IMR-90 (cell line): ENCODE measurements around the gene RIPOR2. TPM values are rescaled to one million over a fixed set of nuclear protein-coding genes. Genes with fewer than 3 reads are reported as not detected.
A peak's percentile ranks its signal among the peaks of the same experiment; 100 is the strongest.

Experiments
- ATAC-seq: fragments of 200-7000 bp; cut with Tn5 transposase; 2 replicates; pipeline ENCODE4 v1.9.1; 2020; ENCODE audit warnings: low read depth, mild to moderate bottlenecking, moderate library complexity
- BruUV-seq: library from RNA; stranded (reverse); fragments of 400-500 nt; replicated peaks from 2 replicates; lab custom pipeline; 2021; lab: Mats Ljungman, UMichigan
- CTCF ChIA-PET: fragments of 300-600 bp; formaldehyde crosslinking; extraction: SDS; loops from one replicate; lab custom pipeline; 2021; ENCODE audit warnings: antibody characterized with exemption; lab: Yijun Ruan, JAX
- POLR2A ChIA-PET: fragments of 300-600 bp; sonication (Branson Sonifier 250); formaldehyde crosslinking; loops from one replicate; lab custom pipeline; 2022; ENCODE audit warnings: antibody characterized with exemption; ENCODE audit not compliant: unreplicated experiment; lab: Charles Lee
- DNase-seq: peaks from one replicate; pipeline ENCODE4 v3.0.0; 2013
- H2AFZ ChIP-seq: replicated peaks from 2 replicates; pipeline ENCODE3; 2013; ENCODE audit warnings: low read length, mild to moderate bottlenecking; ENCODE audit not compliant: poor library complexity
- H2AK5ac ChIP-seq: 2 replicates; pipeline ENCODE4 v1.6.1; 2013; ENCODE audit warnings: low read depth, low read length, inconsistent platforms
- H2AK9ac ChIP-seq: replicated peaks from 2 replicates; pipeline ENCODE3; 2013; ENCODE audit warnings: mild to moderate bottlenecking, low read depth, low read length, moderate library complexity; ENCODE audit not compliant: poor library complexity
- H2BK120ac ChIP-seq: 2 replicates; pipeline ENCODE4 v1.6.1; 2013; ENCODE audit warnings: low read depth, low read length, inconsistent platforms
- H2BK15ac ChIP-seq: 3 replicates; pipeline ENCODE4 v1.6.1; 2013; ENCODE audit warnings: low read depth, low read length, inconsistent platforms
- H2BK20ac ChIP-seq: 2 replicates; pipeline ENCODE4 v1.6.1; 2013; ENCODE audit warnings: low read depth, mild to moderate bottlenecking, inconsistent platforms, low read length, moderate library complexity
- H2BK5ac ChIP-seq: 2 replicates; pipeline ENCODE4 v1.6.1; 2013; ENCODE audit warnings: mild to moderate bottlenecking, low read depth, low read length, inconsistent platforms; ENCODE audit not compliant: poor library complexity, severe bottlenecking
- H3K14ac ChIP-seq: replicated peaks from 2 replicates; pipeline ENCODE4 v1.6.1; 2013; ENCODE audit warnings: low read depth, low read length, inconsistent platforms
- H3K18ac ChIP-seq: 2 replicates; pipeline ENCODE4 v1.6.1; 2013; ENCODE audit warnings: low read depth, low read length, control low read depth
- H3K23ac ChIP-seq: 2 replicates; pipeline ENCODE4 v1.6.1; 2013; ENCODE audit warnings: low read depth, low read length, inconsistent platforms
- H3K27ac ChIP-seq: 2 replicates; pipeline ENCODE4 v1.5.1; 2013; ENCODE audit warnings: mild to moderate bottlenecking, control low read depth, low read length; ENCODE audit not compliant: insufficient read depth
- H3K27me3 ChIP-seq: 2 replicates; pipeline ENCODE4 v1.6.1; 2013; ENCODE audit warnings: low read length; ENCODE audit not compliant: control insufficient read depth, insufficient read depth
- H3K36me3 ChIP-seq: 2 replicates; pipeline ENCODE4 v1.6.1; 2013; ENCODE audit warnings: low read length, mixed read lengths; ENCODE audit not compliant: control insufficient read depth, insufficient read depth
- H3K4ac ChIP-seq: 2 replicates; pipeline ENCODE4 v1.6.1; 2013; ENCODE audit warnings: low read depth, low read length, inconsistent platforms
- H3K4me1 ChIP-seq: 2 replicates; pipeline ENCODE4 v1.6.1; 2013; ENCODE audit warnings: low read length, mixed read lengths; ENCODE audit not compliant: control insufficient read depth, insufficient read depth
- H3K4me2 ChIP-seq: 2 replicates; pipeline ENCODE4 v1.6.1; 2013; ENCODE audit warnings: low read depth, mild to moderate bottlenecking, control low read depth, low read length, moderate library complexity
- H3K4me3 ChIP-seq: 2 replicates; pipeline ENCODE4 v1.5.1; 2013; ENCODE audit warnings: low read depth, mild to moderate bottlenecking, control low read depth, low read length, moderate library complexity; ENCODE audit not compliant: insufficient read depth
- H3K56ac ChIP-seq: 2 replicates; pipeline ENCODE4 v1.6.1; 2013; ENCODE audit warnings: low read length, inconsistent platforms; ENCODE audit not compliant: insufficient read depth; ENCODE audit errors: extremely low read depth
- H3K79me1 ChIP-seq, 2 experiments: 2 replicates each; pipeline ENCODE4 v1.6.1; 2013; ENCODE audit warnings: low read length in 2 of 2, inconsistent platforms in 1 of 2, low read depth in 1 of 2
- H3K9ac ChIP-seq: 2 replicates; pipeline ENCODE4 v1.6.1; 2013; ENCODE audit warnings: low read depth, low read length, control low read depth
- H3K9me1 ChIP-seq: 2 replicates; pipeline ENCODE4 v1.6.1; 2013; ENCODE audit warnings: low read length, inconsistent platforms; ENCODE audit not compliant: insufficient read depth
- H3K9me3 ChIP-seq: 2 replicates; pipeline ENCODE4 v1.6.1; 2013; ENCODE audit warnings: low read length; ENCODE audit not compliant: control insufficient read depth, insufficient read depth
- H4K20me1 ChIP-seq: 2 replicates; pipeline ENCODE4 v1.6.1; 2013; ENCODE audit warnings: low read length, inconsistent platforms; ENCODE audit not compliant: insufficient read depth
- H4K5ac ChIP-seq: 2 replicates; pipeline ENCODE4 v1.6.1; 2013; ENCODE audit warnings: mild to moderate bottlenecking, low read depth, low read length, control low read depth
- H4K8ac ChIP-seq, 2 experiments: 2 replicates each; pipeline ENCODE4 v1.6.1; 2013; ENCODE audit warnings: low read depth in 2 of 2, low read length in 2 of 2, control low read depth in 1 of 2, inconsistent platforms in 1 of 2
- H4K91ac ChIP-seq: 2 replicates; pipeline ENCODE4 v1.6.1; 2013; ENCODE audit warnings: low read depth, low read length, inconsistent platforms; ENCODE audit not compliant: insufficient read depth
- SMC3 ChIP-seq: fragments of 150-350 bp; IDR thresholded peaks from 2 replicates; pipeline ENCODE4 v1.6.1; 2016; ENCODE audit warnings: low read depth, mild to moderate bottlenecking, antibody characterized with exemption, low read length, moderate library complexity
- WGBS, 2 experiments: methylation state at CpG; one replicate each; pipeline versions ENCODE4 v1.1.5 to v1.1.7; 2013; ENCODE audit warnings: missing lambda C conversion rate in 2 of 2; ENCODE audit not compliant: insufficient read length in 1 of 2; ENCODE audit errors: extremely low coverage in 2 of 2; 5-methylcytosine and 5-hydroxymethylcytosine counted together
- dilution Hi-C: fragments of 300-500 bp; cut with HindIII; formaldehyde crosslinking; loops from one replicate; pipeline ENCODE4 v1.14.3; 2018; ENCODE audit warnings: low sequenced_read_pairs; ENCODE audit not compliant: unreplicated experiment
- in situ Hi-C: fragments of 300-500 bp; cut with MboI; formaldehyde crosslinking; loops from 3 replicates; pipeline ENCODE4 v1.14.3; 2019; ENCODE audit warnings: low sequenced_read_pairs, inconsistent platforms, mixed read lengths
- intact Hi-C: fragments of 100-400 bp; cut with micrococcal nuclease; formaldehyde crosslinking; loops from 2 replicates; pipeline ENCODE4 v1.10.0; 2022
- polyA plus RNA-seq, 3 experiments: library from polyadenylated mRNA; depleted of rRNA; stranded (reverse); fragments of >200 nt; gene quantifications; 2 replicates each; pipeline ENCODE4 v1.2.3, GENCODE V29; 2012; ENCODE audit warnings: low replicate concordance in 1 of 3
- total RNA-seq: library from RNA; depleted of rRNA; stranded (reverse); fragments of >200 nt; gene quantifications from 2 replicates; pipeline ENCODE4 v1.2.3, GENCODE V29; 2012

The RIPOR2 gene
- total and polyA plus RNA-seq, 2 of the 4 experiments (the other 2 are of a cell fraction) = 1.1 to 1.2 TPM

DNA sequence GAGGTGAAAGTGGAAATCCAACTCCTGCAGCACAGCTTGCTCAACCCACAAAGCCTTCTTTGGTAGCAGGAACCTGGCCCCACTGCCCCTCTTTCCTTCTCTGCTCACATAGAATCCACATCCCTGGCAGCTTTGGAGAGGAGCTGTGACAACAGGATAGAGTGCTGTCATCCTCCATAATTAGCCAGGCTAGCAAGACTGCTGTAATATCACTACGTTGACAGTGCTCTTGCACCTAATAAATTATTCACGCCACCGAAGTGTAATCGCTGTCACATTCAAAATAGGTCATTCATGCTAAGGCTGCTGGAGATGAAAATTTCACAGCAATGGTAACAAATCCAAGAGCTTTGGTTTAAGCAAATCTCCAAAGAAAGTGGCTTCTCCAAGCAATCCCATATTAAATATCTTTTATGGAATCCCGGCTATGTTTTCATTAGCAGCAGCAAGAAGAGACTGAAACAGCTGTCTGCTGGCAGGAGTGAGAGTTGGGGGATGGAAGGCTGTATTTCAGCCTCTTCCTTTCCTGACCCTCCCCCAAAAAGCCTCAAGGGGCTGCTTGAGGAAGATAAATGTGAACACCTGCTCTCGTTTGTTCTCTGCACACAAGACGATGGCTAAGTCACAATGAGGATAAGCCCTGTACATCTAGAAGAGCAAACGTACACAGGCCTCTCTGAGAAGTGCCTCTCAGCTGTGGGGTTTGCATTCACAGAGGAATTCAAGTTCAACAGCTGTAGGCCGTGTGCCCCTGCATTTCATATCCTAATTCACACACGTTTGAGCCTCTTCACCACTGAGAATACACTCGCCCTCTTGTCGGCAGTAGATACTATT lies 16.5 kb downstream of the RIPOR2 start:
- peak overlapping the region; percentile 44; the same call in 1 of the 2 replicates for H2BK20ac ChIP-seq
- ATAC-seq (peak; percentile 74), DNase-seq (no peak)
- POLR2A ChIA-PET = no interaction called here
- peak overlapping the region; percentile 62 for H2AFZ ChIP-seq
- H3K14ac ChIP-seq = peak overlapping the region; percentile 43; the same call in 1 of the 2 replicates
- CTCF ChIA-PET = interaction anchor here (0.6 to 3.9 kb wide), 4 partner anchors 9 to 254 kb away, joined by 3 to 20 read pairs (median 6); no protein-coding TSS in a partner anchor
- peak overlapping the region; percentile 84 for H4K5ac ChIP-seq
- intact Hi-C loops (no loop called here), dilution Hi-C loops (no loop called here), in situ Hi-C loops (no loop called here)
- peaks cover 16% of the 10 kb centered on the region for H3K4me1 ChIP-seq
- no peaks in the 10 kb centered on the region for H3K27me3 ChIP-seq
- H3K4ac ChIP-seq = 0 out of 2 replicates have a peak overlapping the region, but pooled peaks have one; percentile 4
- peak overlapping the region; percentile 47; the same call in 1 of the 3 replicates for H2BK15ac ChIP-seq
- no TSS peak for BruUV-seq
- H3K4me3 ChIP-seq = no peak overlapping the region
- no peaks in the 10 kb centered on the region for H3K9me3 ChIP-seq
- H2AK5ac ChIP-seq = peak overlapping the region; percentile 52; the same call in 1 of the 2 replicates
- peak overlapping the region; percentile 55 for H3K4me2 ChIP-seq
- no peak overlapping the region; the same call in 1 of the 2 replicates for H4K91ac ChIP-seq
- H3K23ac ChIP-seq = 0 out of 2 replicates have a peak overlapping the region, but pooled peaks have one; percentile 25
- H3K9me1 ChIP-seq = no peaks in the 10 kb centered on the region; the same call in 1 of the 2 replicates
- peak overlapping the region in 1 of 2 experiments; percentile 74; a peak in 1 of 4 replicates for H4K8ac ChIP-seq
- H3K79me1 ChIP-seq = no peaks in the 10 kb centered on the region
- H3K9ac ChIP-seq = peak overlapping the region; percentile 13; the same call in 1 of the 2 replicates
- no peaks in the 10 kb centered on the region for H3K36me3 ChIP-seq
- H3K27ac ChIP-seq = peak overlapping the region; percentile 73; the same call in 1 of the 2 replicates
- H2BK120ac ChIP-seq = peak overlapping the region; percentile 20; the same call in 1 of the 2 replicates
- H2AK9ac ChIP-seq = no peak overlapping the region
- peak overlapping the region; percentile 63 for H3K18ac ChIP-seq
- 50% methylated on average over 2 of the region's 12 CpGs; no CpG with 5 or more reads in 1 of the 2 experiments for WGBS, 2 experiments
- H2BK5ac ChIP-seq = no peak overlapping the region
- H3K56ac ChIP-seq = no peak overlapping the region
- no peaks in the 10 kb centered on the region for H4K20me1 ChIP-seq
- no peak for TF ChIP-seq SMC3
